Activated T-cell treated with anti-CD3 and anti-CD28 coated beads, Interleukin-2, amount 50 U/mL, for 72 hours (primary cell): ENCODE results near the gene GLRA1. TPM values are rescaled to one million over a fixed set of nuclear protein-coding genes. Genes with fewer than 3 reads are reported as not detected.

Experiments used
- ATAC-seq, 2 donors: fragments of 150-1000 bp; cut with Tn5 transposase; replicated peaks in 1 of 2; 2 replicates each; pipeline ENCODE4 v1.10.0; 2021; ENCODE audit warnings: moderate library complexity in 2 of 2, mild to moderate bottlenecking in 1 of 2
- DNase-seq, 2 donors: peaks; one replicate each; pipeline ENCODE4 v3.0.0; 2021 to 2022; ENCODE audit warnings: mixed read lengths in 1 of 2
- H3K27ac Mint-ChIP-seq: one replicate; pipeline ENCODE4 v1.8.0; 2022; ENCODE audit warnings: mild to moderate bottlenecking, moderate library complexity, mixed read lengths
- H3K27me3 Mint-ChIP-seq: one replicate; pipeline ENCODE4 v1.8.0; 2022; ENCODE audit warnings: low read depth, mixed read lengths
- H3K36me3 Mint-ChIP-seq, 2 donors: one replicate each; pipeline ENCODE4 v1.8.0; 2022; ENCODE audit warnings: mixed read lengths in 2 of 2, mild to moderate bottlenecking in 1 of 2; ENCODE audit not compliant: insufficient read depth in 2 of 2
- H3K4me1 Mint-ChIP-seq: one replicate; pipeline ENCODE4 v1.8.0; 2022; ENCODE audit warnings: low read depth, mixed read lengths
- H3K4me3 Mint-ChIP-seq, 2 donors: one replicate each; pipeline ENCODE4 v1.8.0; 2022; ENCODE audit warnings: mild to moderate bottlenecking in 2 of 2, mixed read lengths in 2 of 2, moderate library complexity in 2 of 2
- H3K9me3 Mint-ChIP-seq, 2 donors: one replicate each; pipeline ENCODE4 v1.8.0; 2022; ENCODE audit warnings: mixed read lengths in 2 of 2
- total RNA-seq, 2 donors: library from RNA; stranded (reverse); gene quantifications; one replicate each; pipeline ENCODE4 v1.2.3, GENCODE V29; 2022

GLRA1 gene
- total RNA-seq, 2 donors from 2014 or later, result not detected

- H3K4me1 Mint-ChIP-seq, result no peaks in the 10 kb centered on the region
- no peaks in the 10 kb centered on the region for H3K27me3 Mint-ChIP-seq
- peaks cover 2% of the 10 kb centered on the region in 2 donors for H3K36me3 Mint-ChIP-seq
- DNase-seq, result no peak
- no peak overlapping the region for H3K27ac Mint-ChIP-seq
- no peak for ATAC-seq
- no peak overlapping the region for H3K4me3 Mint-ChIP-seq
- no peaks in the 10 kb centered on the region for H3K9me3 Mint-ChIP-seq
These were observed 104.4 kb downstream of the GLRA1 start for GRCh38 chr5:151820271-151820670.

GRCh38 chr5:151819830-151820229 lies 104.8 kb downstream of the GLRA1 start:
- Mint-ChIP-seq H3K9me3 (no peaks in the 10 kb centered on the region), H3K36me3 (peaks cover 2% of the 10 kb centered on the region in 2 donors), H3K4me1 (no peaks in the 10 kb centered on the region), H3K27ac (no peak overlapping the region), H3K27me3 (no peaks in the 10 kb centered on the region), H3K4me3 (no peak overlapping the region)
- ATAC-seq (no peak), DNase-seq (no peak)

DNA sequence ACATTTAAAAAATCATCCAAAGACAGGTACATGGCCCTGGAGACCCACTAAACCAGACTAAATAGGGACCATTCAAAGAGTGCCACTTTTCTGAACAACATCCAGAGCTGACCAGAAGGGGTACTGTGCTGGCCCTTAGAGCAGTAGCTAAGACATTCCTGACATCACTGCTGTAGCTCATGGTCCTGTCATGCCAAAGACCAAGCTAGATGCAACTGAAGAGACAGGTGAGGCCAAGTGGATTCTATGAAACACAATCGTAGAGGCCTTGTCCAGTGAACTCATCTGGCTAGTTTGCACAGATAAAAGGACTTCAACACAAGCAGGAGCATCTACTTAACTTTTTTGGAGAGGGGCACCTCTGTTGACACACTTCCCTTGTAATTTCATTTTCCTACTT lies 109.6 kb downstream of the GLRA1 start:
- H3K36me3 Mint-ChIP-seq, result peaks cover 11 to 16% of the 10 kb centered on the region in 2 donors
- ATAC-seq (no peak), DNase-seq (no peak)
- no peak overlapping the region for H3K4me3 Mint-ChIP-seq
- H3K4me1 Mint-ChIP-seq, result peaks cover 23% of the 10 kb centered on the region
- H3K27ac Mint-ChIP-seq, result no peak overlapping the region
- H3K9me3 Mint-ChIP-seq, result peaks cover 4 to 5% of the 10 kb centered on the region in 2 donors
- H3K27me3 Mint-ChIP-seq, result no peaks in the 10 kb centered on the region

- DNase-seq, result no peak
- Mint-ChIP-seq H3K4me3 (no peak overlapping the region), H3K27ac (no peak overlapping the region), H3K4me1 (peaks cover 38% of the 10 kb centered on the region), H3K9me3 (peaks cover 4 to 5% of the 10 kb centered on the region in 2 donors), H3K36me3 (peaks cover 17 to 21% of the 10 kb centered on the region in 2 donors), H3K27me3 (no peaks in the 10 kb centered on the region)
- ATAC-seq, result no peak
These were observed 111.8 kb downstream of the GLRA1 start for GRCh38 chr5:151812757-151813309.

DNA sequence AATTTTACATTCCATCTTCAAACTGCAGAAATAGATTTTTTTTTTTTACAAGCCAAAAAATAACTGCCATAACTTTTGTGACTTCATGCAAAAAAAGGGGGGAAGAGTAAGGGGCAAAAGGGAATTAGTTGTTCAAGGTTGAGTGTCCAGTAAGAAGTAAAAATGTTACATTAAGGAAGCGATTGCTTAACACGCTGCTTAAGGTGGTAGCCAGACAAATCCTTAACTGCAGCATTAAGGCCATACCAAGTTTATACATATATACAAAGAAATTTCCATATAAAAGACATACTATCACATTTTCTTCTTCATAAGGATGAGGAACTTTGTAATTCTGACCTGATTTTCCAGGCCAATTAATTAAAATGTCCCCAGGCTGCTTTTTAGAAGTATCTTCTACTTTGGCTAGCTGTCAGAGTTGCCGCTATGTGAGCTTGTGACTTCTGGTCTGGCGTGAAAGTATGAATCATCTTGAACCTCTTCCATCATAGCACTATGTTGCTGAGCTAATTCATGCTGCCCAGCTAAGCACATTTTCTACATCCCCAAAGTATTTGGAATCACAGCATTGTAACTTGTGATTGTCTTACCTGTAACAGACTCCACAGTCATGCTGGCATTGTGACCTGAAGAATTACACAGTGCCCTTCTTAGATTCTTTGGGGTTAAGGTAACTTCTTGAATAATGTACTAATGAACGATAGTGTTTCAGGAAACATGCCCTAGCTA lies 112.9 kb downstream of the GLRA1 start:
- no peak for DNase-seq
- Mint-ChIP-seq H3K4me3 (no peak overlapping the region), H3K9me3 (peaks cover 4 to 5% of the 10 kb centered on the region in 2 donors), H3K4me1 (peaks cover 39% of the 10 kb centered on the region), H3K27ac (peak overlapping the region; percentile 14), H3K27me3 (no peaks in the 10 kb centered on the region), H3K36me3 (peaks cover 16 to 23% of the 10 kb centered on the region in 2 donors)
- ATAC-seq, result no peak

DNA sequence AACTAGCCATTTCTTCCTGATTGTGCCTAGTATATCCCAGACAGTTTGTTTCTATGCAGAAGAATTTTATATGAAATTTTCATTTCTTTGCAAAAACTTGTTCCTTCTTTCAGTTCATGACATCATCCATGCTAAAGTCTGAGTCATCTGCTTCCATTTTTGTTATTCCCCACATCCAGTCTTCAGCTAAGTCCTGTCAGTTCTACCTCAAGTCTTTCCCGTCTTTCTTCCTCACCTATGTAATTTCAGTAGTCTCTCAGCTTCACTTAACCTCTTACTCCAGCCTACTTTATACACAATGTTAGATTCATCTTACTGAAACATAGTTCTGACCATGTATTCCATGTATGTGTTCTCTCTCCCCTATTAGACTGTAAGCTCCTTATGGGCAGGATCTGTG lies 113.8 kb downstream of the GLRA1 start:
- ATAC-seq, result no peak
- H3K27me3 Mint-ChIP-seq, result no peaks in the 10 kb centered on the region
- H3K4me1 Mint-ChIP-seq, result peaks cover 41% of the 10 kb centered on the region
- DNase-seq, result no peak
- no peak overlapping the region for H3K27ac Mint-ChIP-seq
- peaks cover 4 to 5% of the 10 kb centered on the region in 2 donors for H3K9me3 Mint-ChIP-seq
- no peak overlapping the region for H3K4me3 Mint-ChIP-seq
- peaks cover 16 to 23% of the 10 kb centered on the region in 2 donors for H3K36me3 Mint-ChIP-seq

GRCh38 chr5:151810449-151810848 lies 114.2 kb downstream of the GLRA1 start:
- ATAC-seq (peak in 1 of 2 donors; percentile 26), DNase-seq (no peak)
- no peak overlapping the region for H3K4me3 Mint-ChIP-seq
- peaks cover 16 to 26% of the 10 kb centered on the region in 2 donors for H3K36me3 Mint-ChIP-seq
- no peaks in the 10 kb centered on the region for H3K27me3 Mint-ChIP-seq
- peaks cover 45% of the 10 kb centered on the region for H3K4me1 Mint-ChIP-seq
- H3K9me3 Mint-ChIP-seq, result peaks cover 4 to 5% of the 10 kb centered on the region in 2 donors
- peak overlapping the region; percentile 88 for H3K27ac Mint-ChIP-seq

DNA sequence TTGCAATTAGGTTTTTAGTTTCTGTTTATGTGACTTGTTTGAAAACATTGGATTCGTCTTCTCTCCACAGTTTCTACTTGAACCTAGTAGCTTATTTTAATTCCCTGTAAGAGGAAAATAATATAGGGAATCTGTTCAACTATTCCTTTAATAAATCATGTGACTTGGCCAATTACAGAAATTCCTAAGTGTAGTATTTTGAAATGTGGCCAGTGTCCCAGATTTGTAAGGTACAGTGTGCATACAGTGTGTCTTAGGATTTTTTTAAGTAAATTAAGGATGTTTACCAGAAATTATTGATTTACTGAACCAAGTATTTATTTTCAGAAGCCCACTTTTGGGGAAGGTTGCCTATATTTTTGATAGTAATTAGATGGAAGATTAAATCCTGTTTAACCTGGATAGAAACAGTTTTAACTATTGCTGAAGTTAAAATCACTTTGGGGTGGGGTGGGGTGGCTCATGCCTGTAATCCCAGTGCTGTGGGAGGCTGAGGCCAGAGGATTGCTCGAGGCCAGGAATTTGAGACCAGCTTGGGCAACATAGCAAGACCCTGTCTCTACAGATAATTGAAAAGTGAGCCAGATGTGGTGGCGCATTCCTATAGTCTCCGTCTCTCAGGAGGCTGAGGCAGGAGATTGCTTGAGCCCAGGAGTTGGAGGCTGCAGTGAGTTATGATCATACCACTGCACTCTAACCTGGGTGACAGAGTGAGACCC lies 116.0 kb downstream of the GLRA1 start:
- DNase-seq, result no peak
- Mint-ChIP-seq H3K4me1 (peaks cover 48% of the 10 kb centered on the region), H3K36me3 (peaks cover 16 to 40% of the 10 kb centered on the region in 2 donors), H3K27me3 (no peaks in the 10 kb centered on the region), H3K27ac (peak overlapping the region; percentile 91), H3K9me3 (peaks cover 4 to 5% of the 10 kb centered on the region in 2 donors), H3K4me3 (no peak overlapping the region)
- ATAC-seq, result no peak

- peaks cover 11 to 43% of the 10 kb centered on the region in 2 donors for H3K36me3 Mint-ChIP-seq
- H3K27ac Mint-ChIP-seq, result peak overlapping the region; percentile 2
These were observed 119.0 kb downstream of the GLRA1 start for GRCh38 chr5:151805414-151806223.

GRCh38 chr5:151800532-151800931 lies 124.1 kb downstream of the GLRA1 start:
- H3K27ac Mint-ChIP-seq, result peak overlapping the region; percentile 11
- no peak for DNase-seq
- no peaks in the 10 kb centered on the region for H3K27me3 Mint-ChIP-seq
- ATAC-seq, result no peak
- H3K36me3 Mint-ChIP-seq, result peaks cover 10 to 59% of the 10 kb centered on the region in 2 donors
- no peak overlapping the region for H3K4me3 Mint-ChIP-seq
- H3K4me1 Mint-ChIP-seq, result peaks cover 25% of the 10 kb centered on the region
- H3K9me3 Mint-ChIP-seq, result no peaks in the 10 kb centered on the region

More at GRCh38 chr5:151805414-151806223, 119.0 kb downstream of the GLRA1 start:
- DNase-seq, result no peak
- Mint-ChIP-seq H3K4me3 (no peak overlapping the region), H3K4me1 (peaks cover 30% of the 10 kb centered on the region), H3K9me3 (peaks cover 1 to 2% of the 10 kb centered on the region in 2 donors), H3K27me3 (no peaks in the 10 kb centered on the region)
- ATAC-seq, result no peak

GRCh38 chr5:151799407-151799806 lies 125.2 kb downstream of the GLRA1 start:
- Mint-ChIP-seq H3K4me1 (peaks cover 21% of the 10 kb centered on the region), H3K27me3 (no peaks in the 10 kb centered on the region), H3K27ac (peak overlapping the region; percentile 36), H3K36me3 (peaks cover 11 to 55% of the 10 kb centered on the region in 2 donors), H3K9me3 (no peaks in the 10 kb centered on the region), H3K4me3 (no peak overlapping the region)
- ATAC-seq (peak in 1 of 2 donors; percentile 56), DNase-seq (peak in 1 of 2 donors; percentile 9)

GRCh38 chr5:151798674-151799073 lies 126.0 kb downstream of the GLRA1 start:
- DNase-seq, result no peak
- Mint-ChIP-seq H3K27me3 (no peaks in the 10 kb centered on the region), H3K36me3 (peaks cover 12 to 54% of the 10 kb centered on the region in 2 donors)

More at GRCh38 chr5:151798674-151799073, 126.0 kb downstream of the GLRA1 start:
- H3K4me3 Mint-ChIP-seq, result no peak overlapping the region
- no peaks in the 10 kb centered on the region for H3K9me3 Mint-ChIP-seq
- ATAC-seq, result no peak
- peaks cover 21% of the 10 kb centered on the region for H3K4me1 Mint-ChIP-seq
- H3K27ac Mint-ChIP-seq, result no peak overlapping the region
